Small intestine (tissue), 16 donors: ENCODE measurements around the gene ISG20L2. TPM values are rescaled to one million over a fixed set of nuclear protein-coding genes. Genes with fewer than 3 reads are reported as not detected.

ENCODE experiments used
- DNase-seq, 2 donors: peaks; one replicate each; pipeline versions ENCODE4 v3.0.0 to v3.0.0-alpha.2; 2013
- FAIRE-seq: peaks from 2 replicates; lab custom pipeline; 2012; peaks lifted over from hg19 to GRCh38; lab: Jason Lieb, UNC
- H3K27ac ChIP-seq, 3 donors: one replicate each; pipeline ENCODE4 v1.5.1; 2013; ENCODE audit warnings: low read length in 2 of 3, mild to moderate bottlenecking in 2 of 3, control low read depth in 1 of 3, inconsistent platforms in 1 of 3, low read depth in 1 of 3, moderate library complexity in 1 of 3
- H3K27me3 ChIP-seq, 3 donors: one replicate each; pipeline ENCODE4 v1.6.1; 2013; ENCODE audit warnings: low read length in 3 of 3, inconsistent platforms in 1 of 3; ENCODE audit not compliant: control insufficient read depth in 3 of 3, insufficient read depth in 3 of 3
- H3K36me3 ChIP-seq, 3 donors: one replicate each; pipeline ENCODE4 v1.6.1; 2013; ENCODE audit warnings: low read length in 3 of 3, inconsistent platforms in 1 of 3, low read depth in 1 of 3, mild to moderate bottlenecking in 1 of 3, moderate library complexity in 1 of 3; ENCODE audit not compliant: control insufficient read depth in 3 of 3, insufficient read depth in 2 of 3
- H3K4me1 ChIP-seq, 3 donors: one replicate each; pipeline ENCODE4 v1.6.1; 2013; ENCODE audit warnings: low read length in 2 of 3, inconsistent platforms in 1 of 3, low read depth in 1 of 3, mild to moderate bottlenecking in 1 of 3, moderate library complexity in 1 of 3; ENCODE audit not compliant: control insufficient read depth in 3 of 3, insufficient read depth in 2 of 3
- H3K4me3 ChIP-seq, 3 donors: one replicate each; pipeline ENCODE4 v1.5.1; 2013; ENCODE audit warnings: low read length in 3 of 3, control low read depth in 1 of 3, inconsistent platforms in 1 of 3, low read depth in 1 of 3, mild to moderate bottlenecking in 1 of 3, moderate library complexity in 1 of 3
- H3K9me3 ChIP-seq, 2 donors: one replicate each; pipeline ENCODE4 v1.6.1; 2013; ENCODE audit warnings: low read depth in 1 of 2, low read length in 1 of 2; ENCODE audit not compliant: control insufficient read depth in 2 of 2, insufficient read depth in 1 of 2
- WGBS, 3 donors: extraction: QIAGEN DNeasy Blood & Tissue Kit; methylation state at CpG; one replicate each; pipeline ENCODE4 v1.1.7; 2013; 5-methylcytosine and 5-hydroxymethylcytosine counted together
- long read RNA-seq, 10 donors: transcript quantifications; one replicate each; lab custom pipeline, GENCODE V29; 2026
- polyA plus RNA-seq, 4 donors: library from polyadenylated mRNA; stranded (reverse) in 3 of 4; unstranded in 1 of 4; fragments of 200-250 nt in 3 of 4; fragments of 120-200 nt in 1 of 4; gene quantifications; one replicate each; pipeline versions ENCODE4 v1.2.1 to v1.2.3, GENCODE V29; 2013
- donor health status: healthy with polysubstance abuse.
- donor health status: control.
- donor health status: control.
- donor health status: Bipolar disorder and iron deficiency.
- donor health status: healthy.

The ISG20L2 gene
- polyA plus RNA-seq, result 10 to 100 TPM; 12.5 to 34.5 (median 14.9) TPM
- long read RNA-seq, donor 1, result 0 reads
- long read RNA-seq, donor 2, partial matches to known transcripts, result 0 of 5 reads
- long read RNA-seq, donor 2, other reads (novel, unspliced or antisense), result 0 of 5 reads
- long read RNA-seq, donor 3, transcript ISG20L2-201 (3 exons, 3,303 nt), result major isoform, 5 of 33 reads
- long read RNA-seq, donor 3, partial matches to known transcripts, result 22 of 33 reads
- long read RNA-seq, donor 3, other reads (novel, unspliced or antisense), result 0 of 33 reads
- long read RNA-seq, donor 4, partial matches to known transcripts, result 0 of 2 reads
- long read RNA-seq, donor 4, other reads (novel, unspliced or antisense), result 0 of 2 reads
- long read RNA-seq, donor 5, partial matches to known transcripts, result 0 of 4 reads
- long read RNA-seq, donor 5, other reads (novel, unspliced or antisense), result 0 of 4 reads
- long read RNA-seq, donor 6, partial matches to known transcripts, result 0 of 5 reads
- long read RNA-seq, donor 6, other reads (novel, unspliced or antisense), result 0 of 5 reads
- long read RNA-seq, donor 7, result 0 reads
- long read RNA-seq, donor 8, partial matches to known transcripts, result 0 of 3 reads
- long read RNA-seq, donor 8, other reads (novel, unspliced or antisense), result 0 of 3 reads
- long read RNA-seq, donor 9, partial matches to known transcripts, result 0 of 3 reads
- long read RNA-seq, donor 9, other reads (novel, unspliced or antisense), result 0 of 3 reads
- long read RNA-seq, donor 10, transcript ISG20L2-201 (3 exons, 3,303 nt), result major isoform, 11 of 15 reads
- long read RNA-seq, donor 10, partial matches to known transcripts, result 0 of 15 reads
- long read RNA-seq, donor 10, other reads (novel, unspliced or antisense), result 0 of 15 reads

GRCh38 chr1:156728599-156729462 is at the start of gene ISG20L2:
Gene ISG20L2 (minus strand): TSS chr1:156728766. CDS start chr1:156727652, 1,114 bp downstream.
- peak within 1 kb of the TSS; percentile 45 to 95 (median 72) for H3K4me3 ChIP-seq
- 1% methylated on average over 46 to 57 of the region's 57 CpGs for WGBS, 3 donors
- H3K9me3 ChIP-seq, result no peaks in the 10 kb centered on the region
- peak within 1 kb of the TSS; percentile 93 to 100 (median 94) for H3K27ac ChIP-seq
- H3K36me3 ChIP-seq, result peaks cover 0 to 51% (median 4%) of the 10 kb centered on the region in 3 donors
- H3K27me3 ChIP-seq, result no peaks in the 10 kb centered on the region
- FAIRE-seq, result no peak
- peaks cover 8 to 34% (median 12%) of the 10 kb centered on the region in 3 donors for H3K4me1 ChIP-seq
- DNase-seq, result peak; percentile 97 to 98

GRCh38 chr1:156777573-156777972 is 49.0 kb upstream of the ISG20L2 start:
- Histone ChIP-seq H3K4me3 (no peak overlapping the region), H3K27me3 (no peaks in the 10 kb centered on the region), H3K4me1 (peaks cover 2 to 8% (median 6%) of the 10 kb centered on the region in 3 donors), H3K36me3 (peaks cover 0 to 34% (median 2%) of the 10 kb centered on the region in 3 donors), H3K27ac (no peak overlapping the region), H3K9me3 (no peaks in the 10 kb centered on the region)
- no peak for DNase-seq
- no peak for FAIRE-seq
- WGBS, 3 donors, result 24 to 41% (median 33%) methylated on average over 1 of the region's 1 CpG

GRCh38 chr1:156776942-156777341 is 48.4 kb upstream of the ISG20L2 start:
- DNase-seq (no peak), FAIRE-seq (no peak)
- Histone ChIP-seq H3K4me3 (no peak overlapping the region), H3K27ac (no peak overlapping the region), H3K4me1 (peaks cover 2 to 8% (median 6%) of the 10 kb centered on the region in 3 donors), H3K36me3 (peaks cover 0 to 34% (median 2%) of the 10 kb centered on the region in 3 donors), H3K9me3 (no peaks in the 10 kb centered on the region), H3K27me3 (no peaks in the 10 kb centered on the region)
- WGBS, 3 donors, result 71 to 77% (median 74%) methylated on average over 4 of the region's 4 CpGs

- Histone ChIP-seq H3K4me1 (peaks cover 2 to 8% (median 8%) of the 10 kb centered on the region in 3 donors), H3K36me3 (peaks cover 0 to 40% (median 2%) of the 10 kb centered on the region in 3 donors), H3K27me3 (no peaks in the 10 kb centered on the region), H3K27ac (no peak overlapping the region), H3K4me3 (no peak overlapping the region), H3K9me3 (no peaks in the 10 kb centered on the region)
- FAIRE-seq, result no peak
- WGBS, 3 donors, result 81 to 84% (median 84%) methylated on average over 5 of the region's 5 CpGs
- no peak for DNase-seq
Observed at GRCh38 chr1:156775799-156776198, 47.2 kb upstream of the ISG20L2 start.

GRCh38 chr1:156773607-156774006 is 45.0 kb upstream of the ISG20L2 start:
- Histone ChIP-seq H3K27ac (no peak overlapping the region), H3K9me3 (no peaks in the 10 kb centered on the region), H3K36me3 (peaks cover 0 to 28% (median 3%) of the 10 kb centered on the region in 3 donors), H3K4me1 (peaks cover 4 to 16% (median 11%) of the 10 kb centered on the region in 3 donors), H3K4me3 (no peak overlapping the region), H3K27me3 (no peaks in the 10 kb centered on the region)
- DNase-seq (no peak), FAIRE-seq (no peak)
- 77 to 85% (median 83%) methylated on average over 3 of the region's 3 CpGs for WGBS, 3 donors

- H3K4me1 ChIP-seq, result peaks cover 4 to 16% (median 11%) of the 10 kb centered on the region in 3 donors
- FAIRE-seq (no peak), DNase-seq (peak; percentile 7 to 23)
- no peak overlapping the region for H3K4me3 ChIP-seq
- no peak overlapping the region for H3K27ac ChIP-seq
- H3K9me3 ChIP-seq, result no peaks in the 10 kb centered on the region
- no peaks in the 10 kb centered on the region for H3K27me3 ChIP-seq
- peaks cover 0 to 28% (median 3%) of the 10 kb centered on the region in 3 donors for H3K36me3 ChIP-seq
- 23 to 37% (median 35%) methylated on average over 9 of the region's 9 CpGs for WGBS, 3 donors
Observed at GRCh38 chr1:156772728-156773497, 44.3 kb upstream of the ISG20L2 start.

GRCh38 chr1:156772222-156772621 is 43.7 kb upstream of the ISG20L2 start:
- H3K36me3 ChIP-seq, result peaks cover 0 to 28% (median 3%) of the 10 kb centered on the region in 3 donors
- peaks cover 4 to 16% (median 11%) of the 10 kb centered on the region in 3 donors for H3K4me1 ChIP-seq
- no peak overlapping the region for H3K4me3 ChIP-seq
- WGBS, 3 donors, result 83 to 94% (median 88%) methylated on average over 3 of the region's 3 CpGs
- H3K27me3 ChIP-seq, result no peaks in the 10 kb centered on the region
- no peak overlapping the region for H3K27ac ChIP-seq
- DNase-seq (no peak), FAIRE-seq (no peak)
- no peaks in the 10 kb centered on the region for H3K9me3 ChIP-seq
